Middle frontal gyrus (tissue), 1 donor: ENCODE measurements around the gene PRICKLE2.

Experiments
- DNase-seq: peaks from one replicate; pipeline ENCODE4 v3.0.0-alpha.2; 2015; ENCODE audit warnings: low spot score; ENCODE audit errors: extremely low spot score

The PRICKLE2 gene

GRCh38 chr3:64220161-64220914 is 4.9 kb downstream of the PRICKLE2 start:
- no peak for DNase-seq

GRCh38 chr3:64218746-64219145 is 6.5 kb downstream of the PRICKLE2 start:
- no peak for DNase-seq

- DNase-seq, result no peak
Measured at GRCh38 chr3:64218329-64218728, 6.9 kb downstream of the PRICKLE2 start.

- DNase-seq, result no peak
Measured at GRCh38 chr3:64216274-64217147, 8.8 kb downstream of the PRICKLE2 start.

- no peak for DNase-seq
Measured at GRCh38 chr3:64215559-64215958, 9.7 kb downstream of the PRICKLE2 start.

- no peak for DNase-seq
Measured at GRCh38 chr3:64215103-64215502, 10.2 kb downstream of the PRICKLE2 start.

- DNase-seq, result no peak
Measured at GRCh38 chr3:64214381-64215018, 10.8 kb downstream of the PRICKLE2 start.

GRCh38 chr3:64213962-64214379 is 11.3 kb downstream of the PRICKLE2 start:
- DNase-seq, result no peak

- no peak for DNase-seq
Measured at GRCh38 chr3:64213224-64213878, 11.9 kb downstream of the PRICKLE2 start.

- DNase-seq, result no peak
Measured at GRCh38 chr3:64209866-64210621, 15.2 kb downstream of the PRICKLE2 start.

GRCh38 chr3:64207289-64208080 is 17.8 kb downstream of the PRICKLE2 start:
- no peak for DNase-seq

- DNase-seq, result no peak
Measured at GRCh38 chr3:64203969-64204908, 21.0 kb downstream of the PRICKLE2 start.

- DNase-seq, result no peak
Measured at GRCh38 chr3:64203216-64203615, 22.1 kb downstream of the PRICKLE2 start.

GRCh38 chr3:64199932-64200331 is 25.3 kb downstream of the PRICKLE2 start:
- no peak for DNase-seq

- no peak for DNase-seq
Measured at GRCh38 chr3:64196236-64196929, 28.9 kb downstream of the PRICKLE2 start.

- DNase-seq, result no peak
Measured at GRCh38 chr3:64195789-64196188, 29.5 kb downstream of the PRICKLE2 start.

GRCh38 chr3:64191822-64192221 is 33.4 kb downstream of the PRICKLE2 start:
- DNase-seq, result no peak
